Measurements from ENCODE around the gene DEGS2. TPM values are rescaled to one million over a fixed set of nuclear protein-coding genes. Genes with fewer than 3 reads are reported as not detected.

Gene DEGS2
- total and polyA plus RNA-seq, 2 of the 13 experiments (the other 11 are each of a cell fraction or from before 2014, with no cell fraction given), result 0.09 TPM

GRCh38 chr14:100108042-100108825, 51.2 kb downstream of the DEGS2 start (continued):
- TF ChIP-seq ETV5 (CRISPR knock-in tag; IDR thresholded peaks at IDR 0.05; ENCODE audit: borderline replicate concordance) (peak; percentile 55; the same call in 1 of the 2 replicates), ZNF572 (CRISPR knock-in tag; IDR thresholded peaks at IDR 0.05) (no peak), ZFY (CRISPR knock-in tag; IDR thresholded peaks at IDR 0.05) (peak; percentile 48; the same call in 1 of the 2 replicates), ZNF235 (CRISPR knock-in tag; IDR thresholded peaks at IDR 0.05; ENCODE audit: borderline replicate concordance) (no peak), TBL1XR1 (IDR thresholded peaks at IDR 0.05; ENCODE audit: borderline replicate concordance, low read length, partially characterized antibody) (no peak), PHF21A (CRISPR knock-in tag; IDR thresholded peaks at IDR 0.05) (peak; percentile 47; the same call in 1 of the 2 replicates), NFE2L2 (IDR thresholded peaks at IDR 0.05; ENCODE audit: low read length) (no peak), ZSCAN5A (CRISPR knock-in tag; IDR thresholded peaks at IDR 0.05; ENCODE audit: borderline replicate concordance) (no peak), SNAPC2 (CRISPR knock-in tag; IDR thresholded peaks at IDR 0.05) (no peak), ZFX (CRISPR knock-in tag; IDR thresholded peaks at IDR 0.05; ENCODE audit: low read depth) (peak; percentile 48), ZNF276 (CRISPR knock-in tag; IDR thresholded peaks at IDR 0.05; ENCODE audit: low read depth) (no peak), PHF5A (CRISPR knock-in tag; IDR thresholded peaks at IDR 0.05; ENCODE audit: low read depth, unreplicated experiment) (no peak), SMAD1 (CRISPR knock-in tag; IDR thresholded peaks at IDR 0.05; ENCODE audit: borderline replicate concordance, low read depth) (no peak), MAFG (CRISPR knock-in tag; IDR thresholded peaks at IDR 0.05) (no peak), MED1 (CRISPR knock-in tag; IDR thresholded peaks at IDR 0.05) (no peak), ZNF329 (CRISPR knock-in tag; IDR thresholded peaks at IDR 0.05; ENCODE audit: low read depth) (no peak), ZNF839 (CRISPR knock-in tag; IDR thresholded peaks at IDR 0.05; ENCODE audit: borderline replicate concordance) (no peak), THAP11 (CRISPR knock-in tag; IDR thresholded peaks at IDR 0.05) (no peak), KDM2A (CRISPR knock-in tag; IDR thresholded peaks at IDR 0.05; ENCODE audit: borderline replicate concordance, low read depth) (peak; percentile 27; the same call in 1 of the 2 replicates), NFIC (IDR thresholded peaks at IDR 0.05; ENCODE audit: low read length) (no peak), MIER2 (CRISPR knock-in tag; IDR thresholded peaks at IDR 0.05) (no peak), ZNF616 (CRISPR knock-in tag; IDR thresholded peaks at IDR 0.05; ENCODE audit: low read depth) (no peak), SALL1 (CRISPR knock-in tag; IDR thresholded peaks at IDR 0.05) (peak; percentile 21; the same call in 1 of the 2 replicates), RAD21 (CRISPR knock-in tag; IDR thresholded peaks at IDR 0.05) (peak; percentile 88)
- TF ChIP-seq, protein P1, sequence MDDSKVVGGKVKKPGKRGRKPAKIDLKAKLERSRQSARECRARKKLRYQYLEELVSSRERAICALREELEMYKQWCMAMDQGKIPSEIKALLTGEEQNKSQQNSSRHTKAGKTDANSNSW (CRISPR knock-in tag; IDR thresholded peaks at IDR 0.05; ENCODE audit: borderline replicate concordance), result no peak
- TF ChIP-seq, protein P2, sequence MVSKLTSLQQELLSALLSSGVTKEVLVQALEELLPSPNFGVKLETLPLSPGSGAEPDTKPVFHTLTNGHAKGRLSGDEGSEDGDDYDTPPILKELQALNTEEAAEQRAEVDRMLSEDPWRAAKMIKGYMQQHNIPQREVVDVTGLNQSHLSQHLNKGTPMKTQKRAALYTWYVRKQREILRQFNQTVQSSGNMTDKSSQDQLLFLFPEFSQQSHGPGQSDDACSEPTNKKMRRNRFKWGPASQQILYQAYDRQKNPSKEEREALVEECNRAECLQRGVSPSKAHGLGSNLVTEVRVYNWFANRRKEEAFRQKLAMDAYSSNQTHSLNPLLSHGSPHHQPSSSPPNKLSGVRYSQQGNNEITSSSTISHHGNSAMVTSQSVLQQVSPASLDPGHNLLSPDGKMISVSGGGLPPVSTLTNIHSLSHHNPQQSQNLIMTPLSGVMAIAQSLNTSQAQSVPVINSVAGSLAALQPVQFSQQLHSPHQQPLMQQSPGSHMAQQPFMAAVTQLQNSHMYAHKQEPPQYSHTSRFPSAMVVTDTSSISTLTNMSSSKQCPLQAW (CRISPR knock-in tag; IDR thresholded peaks at IDR 0.05), result 0 out of 2 replicates have a peak, but pooled peaks have one; percentile 33

All from HepG2 (cell line).